GM12891 (cell line): ENCODE measurements around the gene CLNS1A.
"Not testable (repeated sequence)": the region's sequence is repeated elsewhere in the genome, so short reads cannot be mapped to it uniquely, and the experiment has no call there.

ENCODE experiments used
- DNase-seq: peaks from one replicate; pipeline ENCODE4 v3.0.0; 2011; ENCODE audit warnings: low spot score; ENCODE audit not compliant: insufficient read length
- FAIRE-seq: peaks from 2 replicates; lab custom pipeline; 2011; peaks lifted over from hg19 to GRCh38; lab: Jason Lieb, UNC
- PAX5 ChIP-seq: IDR thresholded peaks from 2 replicates; pipeline ENCODE4 v1.6.1; 2011; ENCODE audit warnings: low read length, moderate library complexity, mild to moderate bottlenecking; ENCODE audit not compliant: insufficient read depth, severe bottlenecking
- POLR2A ChIP-seq: IDR thresholded peaks from 2 replicates; pipeline ENCODE4 v1.6.1; 2011; ENCODE audit warnings: low read depth, low read length, control low read depth
- POLR2AphosphoS5 ChIP-seq: IDR thresholded peaks from 2 replicates; pipeline ENCODE4 v1.6.1; 2011; ENCODE audit warnings: low read depth, low read length, control low read depth
- POU2F2 ChIP-seq: IDR thresholded peaks from 2 replicates; pipeline ENCODE4 v1.6.1; 2011; ENCODE audit warnings: low read depth, mild to moderate bottlenecking, control low read depth, low read length, moderate library complexity
- SPI1 ChIP-seq: IDR thresholded peaks from 2 replicates; pipeline ENCODE4 v1.6.1; 2011; ENCODE audit warnings: low read depth, low read length, control low read depth
- TAF1 ChIP-seq: IDR thresholded peaks from 2 replicates; pipeline ENCODE4 v1.6.1; 2011; ENCODE audit warnings: low read depth, low read length, control low read depth

CLNS1A gene

GRCh38 chr11:77658213-77659013 lies 20.8 kb upstream of the CLNS1A start:
- DNase-seq (no peak), FAIRE-seq (no peak)
- no peak for TF ChIP-seq POU2F2
- no peak for TF ChIP-seq POLR2A
- no peak for TF ChIP-seq TAF1
- TF ChIP-seq PAX5 = no peak
- TF ChIP-seq POLR2AphosphoS5 = no peak
- no peak for TF ChIP-seq SPI1

DNA sequence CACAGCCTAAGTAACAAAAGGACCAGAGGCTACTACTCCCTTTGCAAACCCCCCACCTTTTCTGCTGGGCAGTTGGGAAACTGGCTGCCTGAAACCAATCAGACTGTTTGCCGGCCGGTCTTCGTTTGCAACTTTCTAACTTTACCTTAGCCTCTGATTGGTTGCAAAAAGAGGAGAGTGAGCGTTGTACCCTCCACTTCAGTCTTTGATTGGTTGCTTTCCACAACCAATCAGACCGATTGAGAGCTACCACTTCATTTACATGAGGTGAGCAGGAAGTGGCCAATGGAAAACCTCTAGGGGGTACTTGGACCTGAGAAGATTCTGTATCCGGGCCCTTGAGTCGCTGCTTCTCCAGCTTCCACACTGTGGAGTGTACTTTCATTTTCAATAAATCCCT lies 18.8 kb upstream of the CLNS1A start:
- TF ChIP-seq PAX5 (no peak), POU2F2 (no peak), TAF1 (no peak), POLR2A (no peak), SPI1 (no peak), POLR2AphosphoS5 (no peak)
- FAIRE-seq = no peak
- no peak for DNase-seq

- TF ChIP-seq POLR2A (no peak), TAF1 (no peak), SPI1 (no peak), PAX5 (no peak), POU2F2 (no peak), POLR2AphosphoS5 (no peak)
- no peak for FAIRE-seq
- no peak for DNase-seq
Observed at GRCh38 chr11:77654770-77655434, 17.3 kb upstream of the CLNS1A start.

DNA sequence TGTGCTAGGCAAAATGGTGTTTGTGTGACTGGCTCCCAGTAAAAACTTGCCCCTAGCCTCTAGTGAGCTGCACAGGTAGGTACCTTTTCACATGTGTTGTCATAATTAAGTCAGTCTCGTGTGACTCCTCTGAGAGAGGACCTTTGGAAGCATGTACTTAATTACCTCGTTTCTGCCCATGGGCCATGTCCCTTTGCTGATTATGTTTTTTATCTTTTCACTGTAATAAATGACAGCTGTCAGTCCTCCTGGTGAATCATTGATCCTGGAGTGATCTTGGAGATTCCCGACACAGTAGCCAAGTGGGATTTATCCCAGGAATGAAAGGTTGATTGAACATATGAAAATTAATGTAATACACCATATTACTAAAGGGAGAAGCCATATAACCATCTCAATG lies 12.5 kb upstream of the CLNS1A start:
- TF ChIP-seq POLR2AphosphoS5 = no peak
- no peak for TF ChIP-seq SPI1
- no peak for TF ChIP-seq POU2F2
- no peak for TF ChIP-seq PAX5
- no peak for TF ChIP-seq POLR2A
- TF ChIP-seq TAF1 = no peak
- no peak for DNase-seq
- no peak for FAIRE-seq

GRCh38 chr11:77647654-77648305 lies 10.2 kb upstream of the CLNS1A start:
- no peak for DNase-seq
- no peak for FAIRE-seq
- TF ChIP-seq POLR2A (no peak), POU2F2 (no peak), TAF1 (no peak), POLR2AphosphoS5 (no peak), PAX5 (no peak), SPI1 (no peak)

DNA sequence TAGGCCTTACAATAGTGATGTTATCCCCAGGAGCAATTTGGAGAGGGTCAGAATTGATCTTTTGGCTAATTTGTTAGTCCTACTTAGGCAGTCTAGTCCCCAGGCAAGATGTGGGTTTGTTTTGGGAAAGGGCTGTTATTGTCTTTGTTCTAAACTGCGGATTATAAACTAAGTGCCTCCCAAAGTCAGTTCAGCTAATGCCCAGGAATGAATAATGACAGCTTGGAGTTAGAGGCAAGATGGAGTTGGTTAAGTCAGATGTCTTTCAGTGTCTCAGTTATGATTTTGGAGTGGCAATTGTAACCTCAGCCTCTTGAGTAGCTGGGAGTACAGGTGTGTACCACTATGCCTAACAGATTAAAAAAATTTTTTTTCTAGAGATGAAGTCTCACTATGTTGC lies 7.3 kb upstream of the CLNS1A start:
- TF ChIP-seq POU2F2 (no peak), POLR2A (no peak), POLR2AphosphoS5 (no peak), PAX5 (no peak), TAF1 (no peak), SPI1 (no peak)
- no peak for DNase-seq
- no peak for FAIRE-seq

- FAIRE-seq (no peak), DNase-seq (no peak)
- no peak for TF ChIP-seq PAX5
- no peak for TF ChIP-seq POLR2A
- no peak for TF ChIP-seq SPI1
- no peak for TF ChIP-seq TAF1
- no peak for TF ChIP-seq POU2F2
- no peak for TF ChIP-seq POLR2AphosphoS5
Observed at GRCh38 chr11:77642228-77642627, 4.6 kb upstream of the CLNS1A start.

- no peak for TF ChIP-seq PAX5
- no peak for TF ChIP-seq POLR2A
- no peak for TF ChIP-seq SPI1
- TF ChIP-seq POLR2AphosphoS5 = no peak
- no peak for TF ChIP-seq POU2F2
- TF ChIP-seq TAF1 = no peak
- FAIRE-seq (no peak), DNase-seq (peak; percentile 16)
Observed at GRCh38 chr11:77636731-77637344, 756 bp downstream of the CLNS1A start.

GRCh38 chr11:77633926-77634325 lies 3.7 kb downstream of the CLNS1A start:
- DNase-seq, FAIRE-seq: not testable (repeated sequence)

GRCh38 chr11:77630157-77630710 lies 7.4 kb downstream of the CLNS1A start:
- DNase-seq = no peak
- no peak for FAIRE-seq
- TF ChIP-seq PAX5 = no peak
- TF ChIP-seq POLR2A = no peak
- no peak for TF ChIP-seq TAF1
- no peak for TF ChIP-seq POLR2AphosphoS5
- no peak for TF ChIP-seq SPI1
- no peak for TF ChIP-seq POU2F2
